ENCODE measurements around the gene ETV2.
"Not testable (repeated sequence)": the region's sequence is repeated elsewhere in the genome, so short reads cannot be mapped to it uniquely, and the experiment has no call there.

DNA sequence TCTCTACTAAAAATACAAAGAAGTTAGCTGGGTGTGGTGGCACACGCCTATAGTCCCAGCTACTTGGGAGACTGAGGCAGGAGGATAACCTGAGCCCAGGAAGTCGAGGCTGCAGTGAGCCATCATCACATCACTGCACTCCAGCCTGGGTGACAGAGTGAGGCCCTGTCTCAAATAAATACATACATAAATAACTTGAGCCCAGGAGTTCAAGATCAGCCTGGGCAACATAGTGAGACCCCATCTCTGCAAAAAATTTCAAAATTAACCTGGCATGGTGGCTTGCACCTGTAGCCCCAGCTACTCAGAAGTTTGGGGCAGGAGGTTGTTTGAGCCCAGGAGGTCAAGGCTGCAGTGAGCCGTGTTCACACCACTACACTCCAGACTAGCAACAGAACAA is 46.5 kb upstream of the ETV2 start:
- TF ChIP-seq, protein P1, sequence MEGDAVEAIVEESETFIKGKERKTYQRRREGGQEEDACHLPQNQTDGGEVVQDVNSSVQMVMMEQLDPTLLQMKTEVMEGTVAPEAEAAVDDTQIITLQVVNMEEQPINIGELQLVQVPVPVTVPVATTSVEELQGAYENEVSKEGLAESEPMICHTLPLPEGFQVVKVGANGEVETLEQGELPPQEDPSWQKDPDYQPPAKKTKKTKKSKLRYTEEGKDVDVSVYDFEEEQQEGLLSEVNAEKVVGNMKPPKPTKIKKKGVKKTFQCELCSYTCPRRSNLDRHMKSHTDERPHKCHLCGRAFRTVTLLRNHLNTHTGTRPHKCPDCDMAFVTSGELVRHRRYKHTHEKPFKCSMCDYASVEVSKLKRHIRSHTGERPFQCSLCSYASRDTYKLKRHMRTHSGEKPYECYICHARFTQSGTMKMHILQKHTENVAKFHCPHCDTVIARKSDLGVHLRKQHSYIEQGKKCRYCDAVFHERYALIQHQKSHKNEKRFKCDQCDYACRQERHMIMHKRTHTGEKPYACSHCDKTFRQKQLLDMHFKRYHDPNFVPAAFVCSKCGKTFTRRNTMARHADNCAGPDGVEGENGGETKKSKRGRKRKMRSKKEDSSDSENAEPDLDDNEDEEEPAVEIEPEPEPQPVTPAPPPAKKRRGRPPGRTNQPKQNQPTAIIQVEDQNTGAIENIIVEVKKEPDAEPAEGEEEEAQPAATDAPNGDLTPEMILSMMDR (conservative IDR thresholded peaks at IDR 0.05; ENCODE audit: low read depth, low read length): not testable (repeated sequence)
- not testable (repeated sequence) for TF ChIP-seq EZH2 (IDR thresholded peaks at IDR 0.05; ENCODE audit: borderline replicate concordance, low read depth, low read length, poor library complexity, severe bottlenecking)
